ENCODE results near the gene TYROBP. TPM values are rescaled to one million over a fixed set of nuclear protein-coding genes. Genes with fewer than 3 reads are reported as not detected.

Gene TYROBP
- total and polyA plus RNA-seq, 2 of the 4 experiments (the other 2 are of a cell fraction): not detected

DNA sequence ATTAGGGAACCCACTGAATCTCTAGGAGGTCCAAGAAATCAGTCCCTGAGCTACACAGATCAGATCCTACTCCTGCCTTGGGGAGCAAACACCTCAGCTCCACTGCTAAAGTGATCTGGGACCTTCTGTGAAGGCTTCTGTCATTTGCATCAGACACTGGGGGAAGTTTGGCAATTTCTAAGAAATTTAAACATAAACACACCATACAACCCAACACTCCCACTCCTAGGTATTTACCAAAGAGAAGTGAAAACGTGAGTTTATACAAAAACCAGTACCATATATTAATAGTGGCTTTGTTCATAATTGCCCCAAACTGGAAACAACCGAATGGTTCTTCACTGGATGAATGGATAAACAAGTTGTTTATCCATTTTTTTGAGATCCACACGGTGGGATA, 7.3 kb upstream of the TYROBP start:
- no peak overlapping the region for H3K4me2 ChIP-seq (ENCODE audit: low read depth, low read length)
- no TSS peak for BruUV-seq (replicated peaks)
- no peak overlapping the region for H3K14ac ChIP-seq (replicated peaks; ENCODE audit: low read depth, low read length)
- H2BK15ac ChIP-seq (ENCODE audit: low read depth, low read length): no peak overlapping the region
- intact Hi-C loops (cut with micrococcal nuclease) (no loop called here), in situ Hi-C loops (cut with MboI; ENCODE audit: low sequenced_read_pairs) (no loop called here), dilution Hi-C loops (cut with HindIII; ENCODE audit: low sequenced_read_pairs, unreplicated experiment) (no loop called here)
- H3K23ac ChIP-seq (ENCODE audit: low read depth, low read length): no peak overlapping the region
- no peak overlapping the region for H2AK5ac ChIP-seq (ENCODE audit: low read depth, low read length)
- no peaks in the 10 kb centered on the region for H3K9me3 ChIP-seq (ENCODE audit: control insufficient read depth, insufficient read depth, low read length)
- H4K91ac ChIP-seq (ENCODE audit: insufficient read depth, low read depth, low read length): no peak overlapping the region
- no peak overlapping the region for H4K5ac ChIP-seq (ENCODE audit: low read depth, low read length)
- no peak for TF ChIP-seq FOS (IDR thresholded peaks at IDR 0.05; ENCODE audit: low read depth, low read length)
- TF ChIP-seq MXI1 (IDR thresholded peaks at IDR 0.05; ENCODE audit: borderline replicate concordance, low read depth, low read length): no peak
- no peak for TF ChIP-seq CEBPB (IDR thresholded peaks at IDR 0.05; ENCODE audit: low read depth, low read length)
- no peak for TF ChIP-seq MAZ (IDR thresholded peaks at IDR 0.05; ENCODE audit: borderline replicate concordance, low read depth, low read length)
- no peak for TF ChIP-seq POLR2A (IDR thresholded peaks at IDR 0.05; ENCODE audit: low read depth, low read length)
- TF ChIP-seq RCOR1 (IDR thresholded peaks at IDR 0.05; ENCODE audit: insufficient replicate concordance, low read length): no peak
- no peak for TF ChIP-seq MAFK (IDR thresholded peaks at IDR 0.05; ENCODE audit: low read depth, low read length)
- TF ChIP-seq USF2 (IDR thresholded peaks at IDR 0.05; ENCODE audit: low read depth, low read length): no peak
- TF ChIP-seq CHD1 (IDR thresholded peaks at IDR 0.05; ENCODE audit: low read depth, low read length): no peak
- no peak for TF ChIP-seq NFE2L2 (IDR thresholded peaks at IDR 0.05; ENCODE audit: low read depth, low read length)
- TF ChIP-seq SMC3 (IDR thresholded peaks at IDR 0.05; ENCODE audit: low read depth, low read length): no peak
- TF ChIP-seq RFX5 (IDR thresholded peaks at IDR 0.05; ENCODE audit: low read depth, low read length): no peak
- no peak for TF ChIP-seq BHLHE40 (IDR thresholded peaks at IDR 0.05; ENCODE audit: low read depth, low read length)
- H3K27me3 ChIP-seq (ENCODE audit: control insufficient read depth, insufficient read depth, low read length): no peaks in the 10 kb centered on the region
- no peak overlapping the region for H2BK120ac ChIP-seq (ENCODE audit: low read depth, low read length)
- no CpG with 5 or more reads among the region's 3 CpGs for WGBS, 2 experiments (ENCODE audit: extremely low coverage in 2 of 2, insufficient read length in 1 of 2)
- H3K9me1 ChIP-seq (ENCODE audit: insufficient read depth, low read length): no peaks in the 10 kb centered on the region; the same call in 1 of the 2 replicates
- ATAC-seq (ENCODE audit: low read depth): no peak
- 0 out of 2 replicates have a peak, but pooled peaks cover 3% of the 10 kb centered on the region for H3K4me1 ChIP-seq (ENCODE audit: control insufficient read depth, insufficient read depth, low read length)
- ChIA-PET CTCF (no interaction called here), POLR2A (ENCODE audit: unreplicated experiment) (no interaction called here)
- H4K20me1 ChIP-seq (ENCODE audit: insufficient read depth, low read length): no peaks in the 10 kb centered on the region
- no peak overlapping the region for H2BK5ac ChIP-seq (ENCODE audit: low read depth, low read length, poor library complexity, severe bottlenecking)
- no peak for DNase-seq
- no peak overlapping the region for H3K18ac ChIP-seq (ENCODE audit: low read depth, low read length)
- no peaks in the 10 kb centered on the region; a peak in 1 of 4 replicates for H3K79me1 ChIP-seq (ENCODE audit: low read depth in 1 of 2, low read length in 2 of 2)
- H3K9ac ChIP-seq (ENCODE audit: low read depth, low read length): no peak overlapping the region
- no peak overlapping the region for H3K27ac ChIP-seq (ENCODE audit: insufficient read depth, low read length)
- no peak overlapping the region for H3K56ac ChIP-seq (ENCODE audit: extremely low read depth, insufficient read depth, low read length)
- H2BK20ac ChIP-seq (ENCODE audit: low read depth, low read length): no peak overlapping the region
- no peak overlapping the region for H3K4me3 ChIP-seq (ENCODE audit: insufficient read depth, low read depth, low read length)
- no peak overlapping the region for H3K4ac ChIP-seq (ENCODE audit: low read depth, low read length)
- no peak overlapping the region for H2AFZ ChIP-seq (replicated peaks; ENCODE audit: low read length, poor library complexity)
- H3K36me3 ChIP-seq (ENCODE audit: control insufficient read depth, insufficient read depth, low read length): no peaks in the 10 kb centered on the region
- no peak overlapping the region for H2AK9ac ChIP-seq (replicated peaks; ENCODE audit: low read depth, low read length, poor library complexity)
- no peak overlapping the region for H4K8ac ChIP-seq (ENCODE audit: low read depth in 2 of 2, low read length in 2 of 2)
